Rectal smooth muscle tissue (tissue), 1 donor: ENCODE measurements around the gene LHX2.
"Not testable (repeated sequence)": the region's sequence is repeated elsewhere in the genome, so short reads cannot be mapped to it uniquely, and the experiment has no call there.

Experiments
- H3K27ac ChIP-seq: one replicate; pipeline ENCODE4 v1.7.0; 2013; ENCODE audit warnings: low read depth, low read length, inconsistent platforms
- H3K27me3 ChIP-seq: one replicate; pipeline ENCODE4 v1.7.0; 2013; ENCODE audit warnings: low read length; ENCODE audit not compliant: control insufficient read depth, insufficient read depth
- H3K36me3 ChIP-seq: one replicate; pipeline ENCODE4 v1.7.0; 2013; ENCODE audit warnings: low read length; ENCODE audit not compliant: control insufficient read depth, insufficient read depth
- H3K4me1 ChIP-seq: one replicate; pipeline ENCODE4 v1.7.0; 2013; ENCODE audit warnings: low read length; ENCODE audit not compliant: control insufficient read depth, insufficient read depth
- H3K4me3 ChIP-seq: one replicate; pipeline ENCODE4 v1.7.0; 2013; ENCODE audit warnings: low read length
- H3K9ac ChIP-seq: one replicate; pipeline ENCODE4 v1.7.0; 2013; ENCODE audit warnings: low read length

The LHX2 gene

GRCh38 chr9:124011460-124012301, at the start of gene LHX2:
TSS of gene LHX2 (plus strand) at chr9:124011768. CDS start at chr9:124012349, 581 bp downstream.
- Histone ChIP-seq H3K27me3 (peaks cover 83% of the 10 kb centered on the region), H3K9ac (no peak within 1 kb of the TSS), H3K36me3 (no peaks in the 10 kb centered on the region), H3K27ac (no peak within 1 kb of the TSS), H3K4me1 (peaks cover 2% of the 10 kb centered on the region), H3K4me3 (peak within 1 kb of the TSS; percentile 41)

- Histone ChIP-seq H3K9ac (no peak overlapping the region), H3K27me3 (no peaks in the 10 kb centered on the region), H3K36me3 (no peaks in the 10 kb centered on the region), H3K27ac (no peak overlapping the region), H3K4me1 (no peaks in the 10 kb centered on the region), H3K4me3 (no peak overlapping the region)
Measured at GRCh38 chr9:123964761-123965160, 46.8 kb upstream of the LHX2 start.

GRCh38 chr9:123965801-123966686, 45.5 kb upstream of the LHX2 start:
- Histone ChIP-seq H3K27me3 (no peaks in the 10 kb centered on the region), H3K4me3 (no peak overlapping the region), H3K36me3 (no peaks in the 10 kb centered on the region), H3K9ac (no peak overlapping the region), H3K4me1 (no peaks in the 10 kb centered on the region), H3K27ac (no peak overlapping the region)

GRCh38 chr9:123967323-123967722, 44.2 kb upstream of the LHX2 start:
- Histone ChIP-seq H3K4me1 (no peaks in the 10 kb centered on the region), H3K9ac (no peak overlapping the region), H3K36me3 (no peaks in the 10 kb centered on the region), H3K27ac (no peak overlapping the region), H3K4me3 (no peak overlapping the region), H3K27me3 (no peaks in the 10 kb centered on the region)

GRCh38 chr9:123972618-123973017, 39.0 kb upstream of the LHX2 start:
- no peak overlapping the region for H3K27ac ChIP-seq
- H3K27me3 ChIP-seq = no peaks in the 10 kb centered on the region
- no peaks in the 10 kb centered on the region for H3K36me3 ChIP-seq
- no peak overlapping the region for H3K4me3 ChIP-seq
- no peak overlapping the region for H3K9ac ChIP-seq
- H3K4me1 ChIP-seq = no peaks in the 10 kb centered on the region

- Histone ChIP-seq H3K4me1 (no peaks in the 10 kb centered on the region), H3K36me3 (no peaks in the 10 kb centered on the region), H3K27ac (no peak overlapping the region), H3K4me3 (no peak overlapping the region), H3K9ac (no peak overlapping the region), H3K27me3 (no peaks in the 10 kb centered on the region)
Measured at GRCh38 chr9:123973590-123974223, 37.9 kb upstream of the LHX2 start.

- no peak overlapping the region for H3K4me3 ChIP-seq
- no peaks in the 10 kb centered on the region for H3K27me3 ChIP-seq
- H3K4me1 ChIP-seq = no peaks in the 10 kb centered on the region
- no peak overlapping the region for H3K27ac ChIP-seq
- no peaks in the 10 kb centered on the region for H3K36me3 ChIP-seq
- no peak overlapping the region for H3K9ac ChIP-seq
Measured at GRCh38 chr9:123974471-123974870, 37.1 kb upstream of the LHX2 start.

- no peak overlapping the region for H3K27ac ChIP-seq
- H3K4me3 ChIP-seq = no peak overlapping the region
- no peaks in the 10 kb centered on the region for H3K36me3 ChIP-seq
- H3K4me1 ChIP-seq = no peaks in the 10 kb centered on the region
- no peak overlapping the region for H3K9ac ChIP-seq
- peaks cover 3% of the 10 kb centered on the region for H3K27me3 ChIP-seq
Measured at GRCh38 chr9:123975871-123976270, 35.7 kb upstream of the LHX2 start.

- H3K9ac ChIP-seq, H3K27me3 ChIP-seq, H3K36me3 ChIP-seq, H3K4me1 ChIP-seq, H3K27ac ChIP-seq, H3K4me3 ChIP-seq: not testable (repeated sequence)
Measured at GRCh38 chr9:123976579-123976978, 35.0 kb upstream of the LHX2 start.

- Histone ChIP-seq H3K4me1 (no peaks in the 10 kb centered on the region), H3K36me3 (no peaks in the 10 kb centered on the region), H3K4me3 (no peak overlapping the region), H3K9ac (no peak overlapping the region), H3K27me3 (peaks cover 6% of the 10 kb centered on the region), H3K27ac (no peak overlapping the region)
Measured at GRCh38 chr9:123978981-123979380, 32.6 kb upstream of the LHX2 start.

- H3K36me3 ChIP-seq = no peaks in the 10 kb centered on the region
- peaks cover 6% of the 10 kb centered on the region for H3K27me3 ChIP-seq
- no peak overlapping the region for H3K9ac ChIP-seq
- no peak overlapping the region for H3K4me3 ChIP-seq
- no peaks in the 10 kb centered on the region for H3K4me1 ChIP-seq
- no peak overlapping the region for H3K27ac ChIP-seq
Measured at GRCh38 chr9:123982535-123982934, 29.0 kb upstream of the LHX2 start.

- no peak overlapping the region for H3K4me3 ChIP-seq
- no peaks in the 10 kb centered on the region for H3K36me3 ChIP-seq
- no peaks in the 10 kb centered on the region for H3K4me1 ChIP-seq
- H3K27me3 ChIP-seq = peaks cover 9% of the 10 kb centered on the region
- no peak overlapping the region for H3K27ac ChIP-seq
- H3K9ac ChIP-seq = no peak overlapping the region
Measured at GRCh38 chr9:123983047-123983446, 28.5 kb upstream of the LHX2 start.
